ENCODE data around the gene CACNA2D2. TPM values are rescaled to one million over a fixed set of nuclear protein-coding genes. Genes with fewer than 3 reads are reported as not detected.

CACNA2D2 gene
- total and polyA plus RNA-seq, 2 of the 4 experiments (the other 2 are of a cell fraction), result 0.15 TPM; not detected in 1

DNA sequence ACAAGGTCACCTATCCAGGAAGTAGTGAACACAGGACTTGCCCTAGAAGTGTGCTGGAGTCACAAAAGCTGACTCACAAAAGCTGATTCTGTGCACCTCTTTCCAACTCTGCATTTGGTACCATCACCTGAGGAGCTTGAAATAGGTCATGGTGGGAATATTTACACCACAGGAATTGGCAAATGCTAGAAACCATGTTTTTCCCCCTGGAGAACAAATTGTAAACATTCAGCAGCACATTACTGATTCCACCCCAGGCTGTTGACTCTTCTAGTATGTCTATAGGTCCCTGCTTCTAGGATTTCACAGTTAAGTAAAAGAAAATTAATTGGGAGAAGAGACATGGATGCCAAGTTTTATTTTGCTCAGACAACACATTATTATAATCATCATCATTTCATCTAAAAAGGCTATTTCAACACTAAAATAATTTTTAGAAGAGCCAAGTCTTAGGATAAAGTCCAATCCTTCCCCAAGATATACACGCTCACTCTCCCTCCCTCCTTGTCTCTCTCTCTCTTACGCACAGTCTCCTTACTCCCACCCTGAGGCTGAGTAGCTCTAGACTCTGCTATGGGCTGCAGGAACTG is 24.7 kb downstream of the CACNA2D2 start:
- no peak overlapping the region for H2AFZ ChIP-seq (replicated peaks; ENCODE audit: low read length, poor library complexity)
- H3K9ac ChIP-seq (ENCODE audit: low read depth, low read length), result no peak overlapping the region
- no peak overlapping the region for H2AK5ac ChIP-seq (ENCODE audit: low read depth, low read length)
- peaks cover 28% of the 10 kb centered on the region for H3K27me3 ChIP-seq (ENCODE audit: control insufficient read depth, insufficient read depth, low read length)
- in situ Hi-C loops (cut with MboI; ENCODE audit: low sequenced_read_pairs) (no loop called here), intact Hi-C loops (cut with micrococcal nuclease) (no loop called here), dilution Hi-C loops (cut with HindIII; ENCODE audit: low sequenced_read_pairs, unreplicated experiment) (no loop called here)
- H3K4me1 ChIP-seq (ENCODE audit: control insufficient read depth, insufficient read depth, low read length), result no peaks in the 10 kb centered on the region
- no peak overlapping the region for H4K8ac ChIP-seq (ENCODE audit: low read depth in 2 of 2, low read length in 2 of 2)
- H3K4ac ChIP-seq (ENCODE audit: low read depth, low read length), result no peak overlapping the region
- H4K20me1 ChIP-seq (ENCODE audit: insufficient read depth, low read length), result no peaks in the 10 kb centered on the region
- ChIA-PET POLR2A (ENCODE audit: unreplicated experiment) (no interaction called here), CTCF (no interaction called here)
- H2BK20ac ChIP-seq (ENCODE audit: low read depth, low read length), result no peak overlapping the region
- H3K36me3 ChIP-seq (ENCODE audit: control insufficient read depth, insufficient read depth, low read length), result no peaks in the 10 kb centered on the region
- no peak overlapping the region for H4K91ac ChIP-seq (ENCODE audit: insufficient read depth, low read depth, low read length)
- no peak for DNase-seq
- no TSS peak for BruUV-seq (replicated peaks)
- TF ChIP-seq RFX5 (IDR thresholded peaks at IDR 0.05; ENCODE audit: low read depth, low read length) (no peak), CHD1 (IDR thresholded peaks at IDR 0.05; ENCODE audit: low read depth, low read length) (no peak), FOS (IDR thresholded peaks at IDR 0.05; ENCODE audit: low read depth, low read length) (no peak), MAFK (IDR thresholded peaks at IDR 0.05; ENCODE audit: low read depth, low read length) (no peak), SMC3 (IDR thresholded peaks at IDR 0.05; ENCODE audit: low read depth, low read length) (no peak), BHLHE40 (IDR thresholded peaks at IDR 0.05; ENCODE audit: low read depth, low read length) (no peak), NFE2L2 (IDR thresholded peaks at IDR 0.05; ENCODE audit: low read depth, low read length) (no peak), RCOR1 (IDR thresholded peaks at IDR 0.05; ENCODE audit: insufficient replicate concordance, low read length) (no peak), RAD21 (IDR thresholded peaks at IDR 0.05; ENCODE audit: low read length) (no peak), CEBPB (IDR thresholded peaks at IDR 0.05; ENCODE audit: low read depth, low read length) (no peak), MXI1 (IDR thresholded peaks at IDR 0.05; ENCODE audit: borderline replicate concordance, low read depth, low read length) (no peak), MAZ (IDR thresholded peaks at IDR 0.05; ENCODE audit: borderline replicate concordance, low read depth, low read length) (no peak), POLR2A (IDR thresholded peaks at IDR 0.05; ENCODE audit: low read depth, low read length) (no peak)
- TF ChIP-seq, protein P1, sequence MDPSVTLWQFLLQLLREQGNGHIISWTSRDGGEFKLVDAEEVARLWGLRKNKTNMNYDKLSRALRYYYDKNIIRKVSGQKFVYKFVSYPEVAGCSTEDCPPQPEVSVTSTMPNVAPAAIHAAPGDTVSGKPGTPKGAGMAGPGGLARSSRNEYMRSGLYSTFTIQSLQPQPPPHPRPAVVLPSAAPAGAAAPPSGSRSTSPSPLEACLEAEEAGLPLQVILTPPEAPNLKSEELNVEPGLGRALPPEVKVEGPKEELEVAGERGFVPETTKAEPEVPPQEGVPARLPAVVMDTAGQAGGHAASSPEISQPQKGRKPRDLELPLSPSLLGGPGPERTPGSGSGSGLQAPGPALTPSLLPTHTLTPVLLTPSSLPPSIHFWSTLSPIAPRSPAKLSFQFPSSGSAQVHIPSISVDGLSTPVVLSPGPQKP (IDR thresholded peaks at IDR 0.05; ENCODE audit: borderline replicate concordance, low read depth, low read length), result no peak
- TF ChIP-seq, protein P2, sequence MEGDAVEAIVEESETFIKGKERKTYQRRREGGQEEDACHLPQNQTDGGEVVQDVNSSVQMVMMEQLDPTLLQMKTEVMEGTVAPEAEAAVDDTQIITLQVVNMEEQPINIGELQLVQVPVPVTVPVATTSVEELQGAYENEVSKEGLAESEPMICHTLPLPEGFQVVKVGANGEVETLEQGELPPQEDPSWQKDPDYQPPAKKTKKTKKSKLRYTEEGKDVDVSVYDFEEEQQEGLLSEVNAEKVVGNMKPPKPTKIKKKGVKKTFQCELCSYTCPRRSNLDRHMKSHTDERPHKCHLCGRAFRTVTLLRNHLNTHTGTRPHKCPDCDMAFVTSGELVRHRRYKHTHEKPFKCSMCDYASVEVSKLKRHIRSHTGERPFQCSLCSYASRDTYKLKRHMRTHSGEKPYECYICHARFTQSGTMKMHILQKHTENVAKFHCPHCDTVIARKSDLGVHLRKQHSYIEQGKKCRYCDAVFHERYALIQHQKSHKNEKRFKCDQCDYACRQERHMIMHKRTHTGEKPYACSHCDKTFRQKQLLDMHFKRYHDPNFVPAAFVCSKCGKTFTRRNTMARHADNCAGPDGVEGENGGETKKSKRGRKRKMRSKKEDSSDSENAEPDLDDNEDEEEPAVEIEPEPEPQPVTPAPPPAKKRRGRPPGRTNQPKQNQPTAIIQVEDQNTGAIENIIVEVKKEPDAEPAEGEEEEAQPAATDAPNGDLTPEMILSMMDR (conservative IDR thresholded peaks at IDR 0.05; ENCODE audit: low read depth, low read length), result no peak
- TF ChIP-seq, protein P3, sequence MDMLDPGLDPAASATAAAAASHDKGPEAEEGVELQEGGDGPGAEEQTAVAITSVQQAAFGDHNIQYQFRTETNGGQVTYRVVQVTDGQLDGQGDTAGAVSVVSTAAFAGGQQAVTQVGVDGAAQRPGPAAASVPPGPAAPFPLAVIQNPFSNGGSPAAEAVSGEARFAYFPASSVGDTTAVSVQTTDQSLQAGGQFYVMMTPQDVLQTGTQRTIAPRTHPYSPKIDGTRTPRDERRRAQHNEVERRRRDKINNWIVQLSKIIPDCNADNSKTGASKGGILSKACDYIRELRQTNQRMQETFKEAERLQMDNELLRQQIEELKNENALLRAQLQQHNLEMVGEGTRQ (IDR thresholded peaks at IDR 0.05; ENCODE audit: low read depth, low read length), result no peak
- H3K18ac ChIP-seq (ENCODE audit: low read depth, low read length), result no peak overlapping the region
- H2BK5ac ChIP-seq (ENCODE audit: low read depth, low read length, poor library complexity, severe bottlenecking), result no peak overlapping the region
- no peak overlapping the region for H3K4me3 ChIP-seq (ENCODE audit: insufficient read depth, low read depth, low read length)
- no peaks in the 10 kb centered on the region for H3K9me1 ChIP-seq (ENCODE audit: insufficient read depth, low read length)
- no peak overlapping the region for H3K4me2 ChIP-seq (ENCODE audit: low read depth, low read length)
- H3K23ac ChIP-seq (ENCODE audit: low read depth, low read length), result no peak overlapping the region
- no peak overlapping the region for H4K5ac ChIP-seq (ENCODE audit: low read depth, low read length)
- no peak overlapping the region for H3K14ac ChIP-seq (replicated peaks; ENCODE audit: low read depth, low read length)
- WGBS, 2 experiments (ENCODE audit: extremely low coverage in 2 of 2, insufficient read length in 1 of 2), result 43% methylated on average over 2 of the region's 2 CpGs; no CpG with 5 or more reads in 1 of the 2 experiments
- ATAC-seq (ENCODE audit: low read depth), result no peak
- no peak overlapping the region for H3K27ac ChIP-seq (ENCODE audit: insufficient read depth, low read length)
- no peaks in the 10 kb centered on the region for H3K9me3 ChIP-seq (ENCODE audit: control insufficient read depth, insufficient read depth, low read length)
- H2BK120ac ChIP-seq (ENCODE audit: low read depth, low read length), result no peak overlapping the region
- no peaks in the 10 kb centered on the region for H3K79me1 ChIP-seq (ENCODE audit: low read depth in 1 of 2, low read length in 2 of 2)
- H3K56ac ChIP-seq (ENCODE audit: extremely low read depth, insufficient read depth, low read length), result no peak overlapping the region
- no peak overlapping the region for H2AK9ac ChIP-seq (replicated peaks; ENCODE audit: low read depth, low read length, poor library complexity)
- H2BK15ac ChIP-seq (ENCODE audit: low read depth, low read length), result no peak overlapping the region
